HuH-7 (cell line): ENCODE measurements around the gene CHCHD6.
A peak's percentile ranks its signal among the peaks of the same experiment; 100 is the strongest.

Experiments used
- DNase-seq: peaks from one replicate; pipeline ENCODE4 v3.0.0; 2011; ENCODE audit warnings: low spot score

The CHCHD6 gene

DNA sequence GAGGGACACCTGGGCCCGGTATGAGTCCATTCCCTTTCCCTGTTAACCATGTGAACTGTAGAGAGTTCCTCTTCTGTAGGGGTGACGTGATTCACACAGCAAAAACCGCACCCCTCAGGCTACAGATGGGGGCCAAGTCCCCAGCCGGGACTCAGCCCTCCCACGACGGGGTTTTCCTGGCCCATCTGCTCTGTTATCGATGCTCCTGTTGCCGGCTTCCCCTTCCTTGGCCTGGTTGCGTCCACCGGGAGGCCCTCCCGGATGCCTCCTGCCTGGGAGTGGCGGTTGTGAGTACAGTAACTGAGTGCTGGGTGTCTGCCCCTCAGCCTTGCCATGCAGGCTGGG lies 278.1 kb downstream of the CHCHD6 start:
- DNase-seq, result no peak

DNA sequence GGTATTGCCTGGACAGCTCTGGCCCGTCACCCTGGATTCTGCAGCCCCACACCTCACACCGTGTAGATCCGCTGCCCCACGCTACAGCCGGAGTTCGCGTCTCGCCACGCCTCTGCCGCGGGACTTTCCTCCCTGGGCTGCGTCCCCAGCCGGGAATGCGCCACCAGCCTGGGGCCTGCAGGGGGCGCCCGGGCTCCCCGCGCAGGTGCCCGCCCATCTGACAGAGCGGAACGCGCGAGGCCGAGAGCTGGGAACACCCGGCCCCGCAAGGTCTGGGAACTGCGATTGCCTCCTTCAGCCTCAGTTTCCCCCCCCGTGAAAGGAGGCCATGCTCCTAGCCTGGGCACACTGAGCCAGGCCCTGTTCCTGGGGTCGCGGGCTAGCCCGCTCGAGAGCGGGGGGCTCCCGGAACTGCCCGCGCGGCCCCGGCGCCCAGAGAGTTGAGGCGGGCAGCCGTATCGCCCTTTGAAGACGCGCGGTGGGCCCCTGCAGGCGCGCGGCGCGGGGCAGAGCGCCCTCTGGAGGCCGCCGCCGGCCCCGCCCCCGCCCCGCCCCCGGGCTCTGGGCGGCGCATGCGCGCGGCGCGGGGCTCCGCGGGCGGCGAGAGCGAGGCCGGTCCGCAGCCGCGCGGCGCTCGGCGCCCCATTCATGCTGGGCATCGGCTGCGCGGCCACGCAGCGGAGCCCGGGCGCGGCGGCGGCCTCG lies 278.6 kb downstream of the CHCHD6 start, which contains the start of gene PLXNA1:
Gene PLXNA1 (plus strand): TSS at position 645 of the 705 bp plus-strand sequence. CDS start 5,479 bp downstream, outside the sequence.
- DNase-seq, result peak; percentile 91

DNA sequence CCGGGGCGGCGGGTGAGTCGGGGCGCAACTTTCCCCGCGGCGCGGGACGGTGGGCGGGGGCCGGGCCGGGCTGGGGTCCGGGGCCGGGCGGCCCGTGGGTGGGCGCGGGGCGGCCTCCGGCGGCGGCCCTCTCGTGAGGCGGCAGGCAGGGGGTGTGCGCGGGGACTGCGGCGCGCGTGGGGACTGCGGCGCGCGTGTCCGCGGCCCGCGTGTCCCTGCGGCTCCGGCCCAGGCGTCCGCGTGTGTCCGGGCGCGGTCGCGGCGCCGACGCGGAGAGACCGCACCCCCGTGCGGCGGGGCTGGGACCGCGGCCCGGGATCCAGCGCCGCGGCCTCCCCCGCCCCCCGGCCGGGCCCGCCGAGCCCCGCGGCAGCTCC lies 279.2 kb downstream of the CHCHD6 start:
- DNase-seq, result no peak

DNA sequence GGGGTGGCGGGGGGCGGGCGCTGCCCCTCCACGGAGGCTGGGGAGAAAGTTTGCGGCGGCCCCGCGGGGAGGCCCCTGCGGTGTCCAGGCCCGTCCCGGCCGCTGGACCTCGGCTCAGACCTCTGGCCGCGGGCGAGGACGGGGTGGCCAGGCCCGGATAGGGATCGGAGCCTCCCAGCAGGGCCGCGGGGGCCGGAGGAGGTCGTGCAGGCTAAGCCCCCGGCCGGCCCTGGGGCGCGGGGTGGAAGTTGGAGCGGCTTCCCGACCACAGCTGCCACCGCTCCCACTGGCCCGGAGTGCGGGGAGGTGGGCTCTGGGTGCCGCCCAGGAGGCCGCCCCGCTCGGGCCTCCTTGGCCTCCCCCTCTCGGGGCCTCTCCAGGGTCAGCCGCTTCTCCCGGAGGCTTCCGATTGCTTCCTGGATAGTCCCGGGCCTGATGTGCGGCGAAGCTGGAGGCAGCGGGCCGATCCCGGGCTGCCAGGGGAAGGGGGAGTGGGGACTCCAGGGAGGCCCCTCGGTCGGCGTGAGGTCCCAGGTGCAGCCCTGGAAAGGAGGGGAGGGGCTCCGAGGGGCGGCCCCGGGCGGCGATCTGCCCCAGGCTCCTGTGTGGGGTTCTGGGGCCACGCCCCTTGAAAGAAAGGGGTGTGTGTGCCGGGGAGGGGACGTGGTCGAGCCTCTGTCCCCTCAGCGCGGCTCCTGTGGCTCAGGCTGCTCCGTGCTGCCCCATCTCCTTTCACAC lies 279.8 kb downstream of the CHCHD6 start:
- DNase-seq, result peak; percentile 55

DNA sequence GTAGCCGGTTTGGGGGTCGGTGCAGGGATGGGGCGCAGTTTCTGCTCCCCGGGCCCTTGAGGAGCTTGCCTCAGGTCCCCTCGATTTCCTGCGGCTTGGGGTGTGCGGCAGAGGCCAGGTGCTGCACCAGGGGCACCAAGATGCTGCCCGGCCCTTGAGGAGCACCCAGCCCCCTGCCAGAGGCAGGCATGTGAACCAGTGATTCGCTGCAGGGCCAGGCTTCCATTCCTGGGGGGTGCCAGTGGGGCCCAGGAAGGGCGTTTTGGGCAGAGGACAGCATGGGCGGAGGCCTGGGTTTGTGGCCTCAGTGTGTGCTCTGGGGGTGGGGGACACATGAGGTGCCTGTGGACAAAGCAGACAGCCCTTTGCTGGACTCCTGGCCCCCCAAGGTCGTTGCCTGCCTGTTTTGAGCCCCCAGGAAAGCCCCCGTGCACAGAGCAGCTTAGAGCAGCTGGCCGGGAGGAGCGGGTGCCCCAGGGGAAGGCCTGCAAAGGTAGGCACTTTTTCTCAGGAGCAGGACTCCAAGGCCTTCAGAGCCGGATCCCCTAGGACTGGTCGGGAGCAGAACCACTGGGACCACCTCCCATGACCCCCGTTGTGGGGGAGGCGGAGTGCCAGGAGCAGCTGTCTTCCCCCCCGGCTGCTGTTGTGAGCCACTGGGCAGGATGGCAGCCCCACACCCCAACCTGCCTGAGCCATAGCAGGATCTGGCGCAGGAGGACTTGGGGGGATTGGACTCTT lies 280.5 kb downstream of the CHCHD6 start:
- DNase-seq, result no peak

DNA sequence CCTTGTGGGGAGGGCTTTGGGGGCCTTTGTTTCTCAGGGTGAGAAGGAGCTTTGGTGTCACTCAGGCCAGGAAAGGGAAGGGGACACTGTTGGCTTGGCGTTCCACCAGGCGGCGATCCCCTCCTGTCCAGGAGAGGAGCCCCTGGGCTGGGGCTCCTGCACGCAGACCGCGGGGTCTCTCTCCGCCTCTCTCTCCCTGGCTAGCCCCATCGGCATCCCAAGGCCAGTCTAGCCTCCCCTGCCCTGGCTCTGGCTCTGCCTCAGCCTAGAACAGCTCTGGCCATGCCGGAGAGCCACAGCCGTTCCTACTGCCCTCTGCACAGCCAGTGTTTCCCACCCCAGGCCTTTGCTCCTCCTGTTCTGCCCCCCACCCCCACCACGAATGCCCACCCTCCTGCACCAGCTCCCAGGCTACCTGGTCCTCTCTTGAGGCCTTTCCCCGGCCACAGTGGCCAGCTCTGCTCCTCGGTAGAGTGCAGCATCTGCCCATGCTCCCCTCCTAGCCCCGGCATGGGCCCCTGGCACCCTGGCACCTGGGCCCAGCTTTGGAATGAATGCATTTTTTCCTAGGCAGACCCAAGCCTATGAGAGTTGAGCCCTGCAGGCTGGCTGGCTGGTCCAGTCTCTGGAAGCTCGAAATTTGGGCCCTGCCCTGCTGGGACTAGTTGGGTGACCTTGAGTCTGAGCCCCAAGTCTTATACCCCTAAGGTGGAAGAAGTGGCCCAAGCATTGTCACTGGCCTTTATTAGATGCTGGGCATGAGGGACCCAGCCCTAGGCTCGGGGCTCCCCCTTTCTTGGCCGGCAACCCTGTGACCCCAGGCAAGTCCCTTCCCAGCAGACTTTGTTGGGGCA lies 281.3 kb downstream of the CHCHD6 start:
- no peak for DNase-seq

DNA sequence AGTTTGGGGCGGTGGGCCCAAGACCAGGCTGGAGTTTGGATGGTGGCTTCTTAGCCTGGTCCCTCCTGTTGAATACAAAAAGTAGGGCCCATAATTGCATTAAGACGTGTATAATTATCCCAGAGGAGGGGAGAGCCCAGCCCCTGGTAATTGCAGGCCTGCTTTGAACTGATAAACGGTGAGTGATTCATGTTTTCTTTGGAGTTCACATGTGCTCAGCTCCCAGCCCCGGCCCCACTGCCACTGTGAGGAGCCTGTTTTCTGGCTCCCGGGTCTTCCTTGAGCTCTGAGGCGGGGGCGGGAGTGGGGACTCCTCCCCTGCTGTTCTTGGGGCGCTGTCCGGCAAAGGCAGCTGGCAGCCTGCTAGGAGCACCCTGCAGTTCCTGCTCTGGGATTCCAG lies 282.0 kb downstream of the CHCHD6 start:
- no peak for DNase-seq

DNA sequence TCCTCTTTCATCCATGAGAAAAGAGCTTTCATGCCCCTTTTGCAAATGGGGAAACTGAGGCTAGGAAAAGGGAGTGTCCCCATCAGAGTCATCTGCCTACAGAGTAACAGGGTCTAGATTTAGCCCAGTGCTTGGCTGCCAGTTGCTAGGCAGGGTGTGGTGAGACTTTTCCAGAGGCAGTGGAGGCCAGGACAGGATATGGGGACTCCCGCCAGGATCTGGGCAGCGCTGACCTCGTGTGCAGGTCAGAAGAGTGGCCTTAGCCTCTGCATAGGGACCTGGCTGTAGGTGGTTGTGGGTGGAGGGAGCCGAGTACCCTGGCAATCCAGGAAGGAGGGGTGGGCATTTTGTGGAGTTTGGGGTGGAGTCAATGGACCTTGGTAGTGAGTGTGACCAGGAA lies 283.1 kb downstream of the CHCHD6 start:
- no peak for DNase-seq

DNA sequence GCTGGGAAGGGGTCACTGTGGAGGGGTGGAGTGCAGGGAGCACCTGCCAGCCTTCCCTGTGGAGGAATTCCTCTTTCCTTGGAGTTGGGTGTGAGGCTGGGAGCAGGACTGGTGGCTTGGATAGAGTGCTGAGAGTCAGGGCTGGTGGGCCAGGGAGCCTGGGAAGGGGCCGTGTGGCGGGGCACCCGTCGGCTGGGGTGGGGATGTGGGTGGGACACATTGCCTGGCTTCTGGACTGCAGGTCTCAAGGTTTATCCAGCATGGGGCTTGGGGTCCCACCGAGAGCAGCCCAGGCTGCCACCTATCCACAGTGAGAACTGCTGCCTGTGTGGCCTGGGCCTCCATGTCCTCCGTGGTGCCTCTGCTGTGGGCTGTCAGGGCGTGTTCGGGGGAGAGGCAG lies 283.6 kb downstream of the CHCHD6 start:
- no peak for DNase-seq

DNA sequence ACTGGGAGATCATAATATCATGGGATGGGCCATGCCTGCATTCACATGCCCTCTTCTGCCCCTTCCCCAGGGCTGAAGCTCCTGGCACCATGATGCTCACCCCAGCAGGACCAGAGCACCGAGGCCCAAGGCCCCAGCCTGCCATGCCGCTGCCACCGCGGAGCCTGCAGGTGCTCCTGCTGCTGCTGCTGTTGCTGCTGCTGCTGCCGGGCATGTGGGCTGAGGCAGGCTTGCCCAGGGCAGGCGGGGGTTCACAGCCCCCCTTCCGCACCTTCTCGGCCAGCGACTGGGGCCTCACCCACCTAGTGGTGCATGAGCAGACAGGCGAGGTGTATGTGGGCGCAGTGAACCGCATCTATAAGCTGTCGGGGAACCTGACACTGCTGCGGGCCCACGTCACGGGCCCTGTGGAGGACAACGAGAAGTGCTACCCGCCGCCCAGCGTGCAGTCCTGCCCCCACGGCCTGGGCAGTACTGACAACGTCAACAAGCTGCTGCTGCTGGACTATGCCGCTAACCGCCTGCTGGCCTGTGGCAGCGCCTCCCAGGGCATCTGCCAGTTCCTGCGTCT lies 284.5 kb downstream of the CHCHD6 start:
- no peak for DNase-seq

DNA sequence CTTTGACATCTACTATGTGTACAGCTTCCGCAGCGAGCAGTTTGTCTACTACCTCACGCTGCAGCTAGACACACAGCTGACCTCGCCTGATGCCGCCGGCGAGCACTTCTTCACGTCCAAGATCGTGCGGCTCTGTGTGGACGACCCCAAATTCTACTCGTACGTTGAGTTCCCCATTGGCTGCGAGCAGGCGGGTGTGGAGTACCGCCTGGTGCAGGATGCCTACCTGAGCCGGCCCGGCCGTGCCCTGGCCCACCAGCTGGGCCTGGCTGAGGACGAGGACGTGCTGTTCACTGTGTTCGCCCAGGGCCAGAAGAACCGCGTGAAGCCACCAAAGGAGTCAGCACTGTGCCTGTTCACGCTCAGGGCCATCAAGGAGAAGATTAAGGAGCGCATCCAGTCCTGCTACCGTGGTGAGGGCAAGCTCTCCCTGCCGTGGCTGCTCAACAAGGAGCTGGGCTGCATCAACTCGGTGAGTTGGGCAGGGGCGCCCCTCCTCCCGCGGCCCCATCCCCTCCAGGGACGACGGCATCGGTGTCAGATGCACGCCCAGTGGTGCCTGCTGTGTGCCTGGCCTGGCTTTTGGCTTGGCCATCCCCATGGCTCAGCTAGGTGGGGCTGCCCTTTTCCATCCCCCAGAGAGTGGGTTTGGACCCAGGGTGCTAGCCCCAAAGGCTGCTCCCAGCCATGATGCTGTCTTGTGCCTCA lies 285.4 kb downstream of the CHCHD6 start:
- DNase-seq, result no peak

DNA sequence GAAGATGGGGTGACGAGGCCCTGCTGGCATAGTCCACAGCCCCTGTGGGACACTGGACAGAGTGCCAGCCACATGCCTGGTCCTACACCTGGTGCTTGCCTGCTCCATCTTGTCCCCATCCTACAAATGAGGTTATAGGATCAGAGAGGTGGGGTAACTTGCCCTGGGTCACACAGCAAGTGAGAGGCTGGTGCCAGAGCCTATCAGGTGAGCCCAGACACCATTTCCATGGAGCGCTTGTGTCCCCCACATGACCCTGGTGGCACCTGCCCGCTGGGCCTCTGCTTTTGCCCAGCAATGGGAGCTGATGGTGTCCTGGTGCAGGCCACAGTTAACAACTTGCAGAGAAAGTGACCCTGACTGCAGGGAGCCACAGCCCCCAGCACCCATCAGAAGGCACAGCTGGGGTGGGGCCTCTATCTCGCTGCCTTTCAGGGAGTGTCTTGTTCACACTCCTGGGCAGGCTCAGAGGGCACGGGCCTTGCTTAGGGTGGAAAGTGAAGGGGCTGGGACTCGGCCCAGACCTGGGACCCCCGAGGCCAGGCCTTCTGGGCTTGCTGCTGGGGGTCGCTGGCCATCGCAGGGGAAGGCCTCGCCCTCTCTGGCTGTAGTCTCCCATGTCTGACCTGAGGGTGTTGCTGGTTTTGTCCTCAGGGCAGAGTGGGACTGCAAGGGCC lies 286.1 kb downstream of the CHCHD6 start:
- DNase-seq, result no peak

DNA sequence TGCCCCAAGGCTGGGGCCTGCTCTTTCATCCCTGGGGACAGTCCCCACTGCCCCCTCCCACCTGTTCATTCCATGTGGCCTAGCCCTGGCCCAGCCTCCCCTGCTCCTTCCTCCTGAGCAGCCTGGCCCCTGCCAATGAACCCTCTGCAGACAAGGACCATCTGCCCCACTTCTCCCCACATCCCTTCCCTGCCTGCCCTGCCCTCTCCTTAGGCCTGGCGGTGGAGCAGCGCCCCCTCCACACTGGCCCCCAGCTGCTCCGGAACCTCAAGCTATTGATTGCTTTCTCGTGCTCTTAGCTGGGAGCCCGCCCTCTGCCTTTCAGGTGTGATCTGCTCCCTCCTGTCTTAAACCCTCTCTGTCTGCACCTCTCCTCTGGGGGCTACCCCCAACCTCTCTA lies 286.9 kb downstream of the CHCHD6 start:
- no peak for DNase-seq

DNA sequence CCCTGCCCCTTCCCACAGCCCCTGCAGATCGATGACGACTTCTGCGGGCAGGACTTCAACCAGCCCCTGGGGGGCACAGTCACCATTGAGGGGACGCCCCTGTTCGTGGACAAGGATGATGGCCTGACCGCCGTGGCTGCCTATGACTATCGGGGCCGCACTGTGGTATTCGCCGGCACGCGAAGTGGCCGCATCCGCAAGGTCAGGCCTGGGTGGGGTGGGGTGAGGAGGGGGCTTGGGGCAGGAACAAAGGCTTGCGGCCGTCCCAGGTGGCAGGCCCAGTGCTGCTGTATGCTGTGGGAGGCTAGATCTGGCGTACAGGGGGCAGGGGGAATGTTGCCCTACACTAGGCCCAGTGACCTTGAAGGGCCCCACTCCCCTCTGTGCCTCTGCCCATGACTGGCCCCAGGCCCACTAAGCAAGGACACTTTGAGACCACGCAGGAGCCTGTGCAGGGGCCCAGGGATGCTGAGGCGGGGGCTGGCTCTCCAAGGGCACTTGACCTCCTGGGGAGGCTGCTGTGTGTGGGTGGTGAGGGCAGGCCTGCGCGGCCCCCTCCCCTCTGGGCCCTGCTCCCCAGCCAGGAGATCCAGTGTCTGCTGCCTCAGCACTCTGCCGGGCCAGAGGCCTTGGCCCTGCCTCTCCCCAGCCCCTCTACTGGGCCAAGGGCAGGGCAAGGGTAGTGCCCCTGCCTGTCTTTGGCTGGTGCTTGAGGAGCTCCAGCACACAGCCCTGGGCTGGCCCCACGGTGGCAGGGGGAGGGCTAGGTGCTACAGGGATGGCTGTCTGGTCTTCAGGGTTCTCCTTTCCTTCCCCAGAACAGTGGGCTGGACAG lies 287.5 kb downstream of the CHCHD6 start:
- DNase-seq, result no peak

DNA sequence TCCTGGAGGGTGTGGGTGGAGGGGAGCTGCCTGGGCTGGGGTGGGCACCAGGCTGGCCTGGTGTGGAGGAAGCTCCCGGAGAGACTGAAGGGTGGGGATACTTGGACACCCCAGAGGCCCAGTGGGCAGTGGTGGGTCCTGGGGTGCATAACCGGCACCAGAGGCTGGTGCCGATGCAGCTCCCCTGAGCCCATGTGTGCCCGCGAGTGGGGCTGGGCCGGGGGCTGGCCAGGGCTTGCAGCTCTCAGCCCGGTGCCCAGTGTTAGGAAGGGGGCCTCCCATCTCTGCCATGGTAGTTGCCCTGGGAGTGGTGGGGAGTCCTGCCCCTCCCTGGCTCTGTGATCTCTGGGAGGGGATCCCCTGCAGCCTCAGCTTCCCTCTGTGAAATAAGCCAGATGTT lies 288.2 kb downstream of the CHCHD6 start:
- no peak for DNase-seq

DNA sequence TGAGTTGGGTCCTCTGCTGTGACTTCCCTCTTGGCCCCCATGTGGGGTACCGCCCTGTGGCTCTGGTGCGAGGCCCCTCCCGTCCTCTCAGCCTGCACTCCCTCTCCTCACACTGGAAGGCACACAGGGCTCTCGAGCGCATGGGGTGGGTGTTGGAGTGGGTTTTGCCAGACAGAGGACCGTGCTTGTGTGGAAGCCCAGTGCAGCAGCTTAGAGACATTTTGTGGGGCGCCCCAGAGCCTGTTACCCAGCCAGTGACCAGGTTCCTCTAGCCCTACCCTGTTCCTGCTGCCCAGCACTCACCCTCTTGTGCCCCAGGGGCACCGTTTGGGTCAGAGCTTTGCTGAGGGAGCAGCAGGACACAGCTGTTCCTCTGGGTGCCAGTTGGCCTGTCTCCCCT lies 288.7 kb downstream of the CHCHD6 start:
- DNase-seq, result no peak

DNA sequence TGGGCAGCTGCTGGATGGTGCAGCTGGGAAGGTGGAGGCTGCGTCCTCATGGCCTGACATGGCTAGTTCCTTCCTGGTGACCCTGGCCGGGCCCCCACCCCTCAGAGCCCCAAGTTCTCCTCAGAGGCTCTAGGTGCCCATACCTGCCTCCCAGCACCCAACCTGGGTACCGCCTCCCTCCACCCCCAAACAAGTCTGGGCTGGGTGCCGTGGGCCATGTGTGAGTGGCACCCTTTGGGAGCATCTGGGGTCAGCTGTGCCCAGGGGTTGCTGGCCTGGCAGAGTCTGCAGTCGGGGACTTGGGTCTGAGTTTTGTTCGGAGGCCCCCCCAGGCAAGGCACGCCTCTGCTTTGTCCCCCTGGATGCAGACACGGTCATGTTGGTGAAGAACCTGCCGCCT lies 289.4 kb downstream of the CHCHD6 start:
- no peak for DNase-seq

DNA sequence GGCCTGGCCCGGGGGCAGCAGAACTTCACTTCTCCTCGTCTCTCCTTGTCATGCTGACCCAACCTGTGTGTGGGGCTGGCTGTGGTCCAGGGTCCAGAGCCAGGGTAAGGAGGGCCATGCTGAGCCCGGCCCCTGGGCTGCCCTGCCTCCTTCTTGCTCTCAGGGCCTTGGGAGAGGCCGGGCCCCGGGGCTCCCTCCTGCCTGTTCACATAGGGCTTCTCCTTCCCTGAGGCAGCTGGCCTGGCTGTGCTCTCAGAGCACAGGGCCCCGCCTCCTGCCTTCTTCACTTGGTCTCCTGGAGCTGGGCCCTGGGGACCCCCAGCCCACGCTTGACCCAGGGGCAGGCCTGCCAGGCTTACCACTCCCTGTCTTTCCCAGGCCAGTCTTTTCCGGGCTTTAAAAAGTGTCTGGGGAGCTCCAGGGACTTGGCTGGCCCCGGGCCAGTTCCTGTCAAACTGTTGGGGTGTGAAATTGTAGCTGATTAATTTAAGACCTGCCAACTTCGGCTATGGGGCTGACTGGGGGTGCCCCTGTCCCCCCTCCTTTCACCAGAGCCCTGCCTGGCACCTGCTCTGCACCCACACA lies 290.7 kb downstream of the CHCHD6 start:
- DNase-seq, result no peak

DNA sequence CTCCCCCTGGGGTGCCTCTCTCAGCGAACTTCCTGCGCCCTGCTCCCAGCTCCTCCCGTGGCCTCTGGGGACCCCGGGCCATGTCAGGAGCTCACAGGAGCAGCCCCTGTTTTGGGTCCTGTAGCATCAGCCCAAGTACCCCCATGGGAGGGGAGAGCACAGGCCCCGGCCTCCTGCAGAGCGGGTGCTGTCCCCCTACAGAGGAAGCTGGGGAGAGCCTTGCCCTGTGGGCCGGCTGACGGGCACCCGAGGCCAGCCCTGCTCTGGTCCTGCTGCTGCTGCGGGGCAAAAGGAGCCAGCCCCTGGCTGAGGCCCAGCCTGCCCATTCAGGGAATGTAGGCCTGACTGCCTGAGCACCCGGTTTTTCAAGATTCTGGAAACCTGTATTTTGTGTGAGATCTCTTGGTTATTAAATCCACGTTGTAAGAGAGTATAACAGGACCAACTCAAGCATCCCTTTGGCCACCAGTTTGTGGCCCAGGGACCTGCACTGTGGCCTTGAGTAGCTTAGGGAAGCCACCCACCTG lies 291.3 kb downstream of the CHCHD6 start:
- no peak for DNase-seq
